DND-41 (cell line): ENCODE results near the gene COX7A2L.

ENCODE experiments used
- ATAC-seq: fragments of 200-7000 bp; cut with Tn5 transposase; 3 replicates; pipeline ENCODE4 v1.9.1; 2021; ENCODE audit warnings: low read depth; ENCODE audit not compliant: insufficient read depth
- DNase-seq: peaks from one replicate; pipeline ENCODE4 v3.0.0-alpha.2; 2020
- H2AFZ ChIP-seq: 2 replicates; pipeline ENCODE4 v1.6.0; 2012; ENCODE audit warnings: low read depth, low read length
- H3K27ac ChIP-seq: 2 replicates; pipeline ENCODE4 v1.5.1; 2012; ENCODE audit warnings: low read length, inconsistent platforms
- H3K27me3 ChIP-seq: fragments of 200-600 bp; sonication (generic); 2 replicates; pipeline ENCODE4 v1.6.0; 2012; ENCODE audit warnings: low read length, mild to moderate bottlenecking, inconsistent platforms; ENCODE audit not compliant: insufficient read depth, poor library complexity
- H3K36me3 ChIP-seq: 2 replicates; pipeline ENCODE4 v1.5.1; 2012; ENCODE audit warnings: low read length, inconsistent platforms; ENCODE audit not compliant: insufficient read depth
- H3K4me1 ChIP-seq: 2 replicates; pipeline ENCODE4 v1.5.1; 2012; ENCODE audit warnings: mild to moderate bottlenecking, low read length; ENCODE audit not compliant: insufficient read depth
- H3K4me2 ChIP-seq: 2 replicates; pipeline ENCODE4 v1.6.0; 2012; ENCODE audit warnings: mild to moderate bottlenecking, moderate library complexity, low read length, inconsistent platforms; ENCODE audit not compliant: insufficient read depth
- H3K4me3 ChIP-seq, 2 experiments: fragments of 200-600 bp in 1 of 2; shearing (Covaris generic) in 1 of 2; 2 replicates each; pipeline ENCODE4 v1.5.1; 2012 to 2016; ENCODE audit warnings: inconsistent platforms in 2 of 2, low read length in 2 of 2, mild to moderate bottlenecking in 2 of 2, low read depth in 1 of 2, moderate library complexity in 1 of 2
- H3K79me2 ChIP-seq: 2 replicates; pipeline ENCODE4 v1.6.0; 2012; ENCODE audit warnings: low read length, inconsistent platforms; ENCODE audit not compliant: insufficient read depth
- H3K9ac ChIP-seq: 2 replicates; pipeline ENCODE4 v1.6.0; 2012; ENCODE audit warnings: low read depth, mild to moderate bottlenecking, inconsistent platforms, low read length, moderate library complexity
- H3K9me3 ChIP-seq: 2 replicates; pipeline ENCODE4 v1.5.1; 2012; ENCODE audit warnings: low read length, moderate library complexity, mild to moderate bottlenecking, inconsistent platforms; ENCODE audit not compliant: insufficient read depth, severe bottlenecking
- H4K20me1 ChIP-seq: 2 replicates; pipeline ENCODE4 v1.6.0; 2012; ENCODE audit warnings: low read length; ENCODE audit not compliant: insufficient read depth
- CTCF ChIP-seq: IDR thresholded peaks from 2 replicates; pipeline ENCODE4 v1.5.1; 2012; ENCODE audit warnings: borderline replicate concordance, low read length, moderate library complexity, mild to moderate bottlenecking; ENCODE audit not compliant: poor library complexity, severe bottlenecking; ENCODE audit errors: extremely low read depth
- EZH2 ChIP-seq: IDR thresholded peaks from 3 replicates; pipeline ENCODE4 v1.6.1; 2012; ENCODE audit warnings: borderline replicate concordance, low read depth, mild to moderate bottlenecking, moderate library complexity, low read length, inconsistent platforms; ENCODE audit not compliant: severe bottlenecking

COX7A2L gene

GRCh38 chr2:42321452-42322064 is 39.5 kb downstream of the COX7A2L start:
- Histone ChIP-seq H3K9me3 (no peaks in the 10 kb centered on the region), H3K27me3 (no peaks in the 10 kb centered on the region), H3K4me2 (no peak overlapping the region), H3K36me3 (peaks cover 45% of the 10 kb centered on the region; the same call in 1 of the 2 replicates), H3K27ac (no peak overlapping the region), H3K4me1 (no peaks in the 10 kb centered on the region), H2AFZ (no peak overlapping the region), H4K20me1 (no peaks in the 10 kb centered on the region), H3K9ac (no peak overlapping the region), H3K4me3 (no peak overlapping the region), H3K79me2 (no peaks in the 10 kb centered on the region)
- ATAC-seq (no peak), DNase-seq (no peak)
- TF ChIP-seq EZH2 (no peak), CTCF (no peak)

GRCh38 chr2:42319265-42319664 is 41.8 kb downstream of the COX7A2L start:
- no peak for TF ChIP-seq EZH2
- no peak for TF ChIP-seq CTCF
- no peaks in the 10 kb centered on the region for H3K4me1 ChIP-seq
- H4K20me1 ChIP-seq, result no peaks in the 10 kb centered on the region
- DNase-seq (no peak), ATAC-seq (no peak)
- peaks cover 44% of the 10 kb centered on the region; the same call in 1 of the 2 replicates for H3K36me3 ChIP-seq
- no peak overlapping the region for H2AFZ ChIP-seq
- no peaks in the 10 kb centered on the region for H3K9me3 ChIP-seq
- no peaks in the 10 kb centered on the region for H3K79me2 ChIP-seq
- no peak overlapping the region for H3K4me3 ChIP-seq
- H3K9ac ChIP-seq, result no peak overlapping the region
- H3K4me2 ChIP-seq, result no peak overlapping the region
- H3K27me3 ChIP-seq, result no peaks in the 10 kb centered on the region
- H3K27ac ChIP-seq, result no peak overlapping the region

GRCh38 chr2:42317945-42318344 is 43.1 kb downstream of the COX7A2L start:
- Histone ChIP-seq H3K9me3 (no peaks in the 10 kb centered on the region), H3K4me2 (no peak overlapping the region), H3K4me3 (no peak overlapping the region), H3K27ac (no peak overlapping the region), H2AFZ (no peak overlapping the region), H3K9ac (no peak overlapping the region), H3K27me3 (no peaks in the 10 kb centered on the region), H3K36me3 (peaks cover 44% of the 10 kb centered on the region; the same call in 1 of the 2 replicates), H4K20me1 (no peaks in the 10 kb centered on the region), H3K79me2 (no peaks in the 10 kb centered on the region), H3K4me1 (no peaks in the 10 kb centered on the region)
- ATAC-seq (no peak), DNase-seq (no peak)
- TF ChIP-seq CTCF, result no peak
- no peak for TF ChIP-seq EZH2
